ENCODE data around the gene KLHDC7A. TPM values are rescaled to one million over a fixed set of nuclear protein-coding genes. Genes with fewer than 3 reads are reported as not detected.

The KLHDC7A gene
- polyA plus RNA-seq, 2 of the 4 experiments (the other 2 are of a cell fraction), result 0.74 to 2.3 TPM

GRCh38 chr1:18469514-18469913 lies 11.2 kb upstream of the KLHDC7A start:
- CTCF ChIA-PET, result no interaction called here
- no peak overlapping the region for H3K4me3 ChIP-seq
- DNase-seq (ENCODE audit: low read depth in 1 of 2, low spot score in 1 of 2) (no peak), ATAC-seq (no peak), FAIRE-seq (no peak)
- POLR2A ChIA-PET, result no interaction called here
- H3K9me3 ChIP-seq, result no peaks in the 10 kb centered on the region
- H3K27ac ChIP-seq, result no peak overlapping the region
- no peak overlapping the region for H3K4me2 ChIP-seq
- 61% methylated on average over 5 of the region's 8 CpGs for WGBS (ENCODE audit: missing lambda C conversion rate)
- no peaks in the 10 kb centered on the region for H3K4me1 ChIP-seq
- TF ChIP-seq KDM5A (IDR thresholded peaks at IDR 0.05) (no peak), JUN (IDR thresholded peaks at IDR 0.05) (no peak), SREBF2 (IDR thresholded peaks at IDR 0.05) (no peak), KDM1A (IDR thresholded peaks at IDR 0.05; ENCODE audit: low read depth) (no peak)

GRCh38 chr1:18470671-18471355 lies 9.9 kb upstream of the KLHDC7A start:
- no peak overlapping the region for H3K27ac ChIP-seq
- H3K9me3 ChIP-seq, result no peaks in the 10 kb centered on the region
- no peaks in the 10 kb centered on the region for H3K4me1 ChIP-seq
- ATAC-seq, result no peak
- 61% methylated on average over 10 of the region's 12 CpGs for WGBS (ENCODE audit: missing lambda C conversion rate)
- ChIA-PET POLR2A (no interaction called here), CTCF (no interaction called here)
- no peak for DNase-seq (ENCODE audit: low read depth in 1 of 2, low spot score in 1 of 2)
- FAIRE-seq, result no peak
- TF ChIP-seq CBX2 (IDR thresholded peaks at IDR 0.05; ENCODE audit: borderline replicate concordance, low read depth) (no peak), NR3C1 (IDR thresholded peaks at IDR 0.05) (no peak), JUNB (IDR thresholded peaks at IDR 0.05) (no peak), ATOH8 (CRISPR knock-in tag; IDR thresholded peaks at IDR 0.05; ENCODE audit: low read depth) (no peak)
- H3K4me2 ChIP-seq, result no peak overlapping the region
- H3K4me3 ChIP-seq, result no peak overlapping the region

GRCh38 chr1:18473195-18473815 lies 7.4 kb upstream of the KLHDC7A start:
- TF ChIP-seq RCOR1 (IDR thresholded peaks at IDR 0.05; ENCODE audit: low read depth, low read length) (no peak), NR3C1 (IDR thresholded peaks at IDR 0.05) (no peak), CBX2 (IDR thresholded peaks at IDR 0.05; ENCODE audit: borderline replicate concordance, low read depth) (no peak), JUN (IDR thresholded peaks at IDR 0.05) (no peak), FOSL2 (IDR thresholded peaks at IDR 0.05) (no peak), FOSL2 (CRISPR knock-in tag; IDR thresholded peaks at IDR 0.05) (no peak), GATA3 (IDR thresholded peaks at IDR 0.05; ENCODE audit: borderline replicate concordance) (no peak), RAD21 (conservative IDR thresholded peaks at IDR 0.05 in 1 of 2, IDR thresholded peaks at IDR 0.05 in 1 of 2) (no peak), EP300 (IDR thresholded peaks at IDR 0.05) (no peak), ZSCAN20 (CRISPR knock-in tag; IDR thresholded peaks at IDR 0.05) (no peak)
- Histone ChIP-seq H3K4me2 (no peak overlapping the region), H3K27ac (no peak overlapping the region), H3K4me3 (no peak overlapping the region), H3K4me1 (no peaks in the 10 kb centered on the region), H3K9me3 (no peaks in the 10 kb centered on the region)
- POLR2A ChIA-PET, result no interaction called here
- no peak for ATAC-seq
- WGBS (ENCODE audit: missing lambda C conversion rate), result 70% methylated on average over 10 of the region's 11 CpGs
- FAIRE-seq, result no peak
- CTCF ChIA-PET, result interaction anchor here (1.0 kb wide), 1 partner anchor 8 kb away, joined by 3 read pairs; no protein-coding TSS in a partner anchor
- DNase-seq (ENCODE audit: low read depth in 1 of 2, low spot score in 1 of 2), result no peak

GRCh38 chr1:18474559-18475175 lies 6.1 kb upstream of the KLHDC7A start:
- POLR2A ChIA-PET, result no interaction called here
- TF ChIP-seq SMC3 (IDR thresholded peaks at IDR 0.05) (no peak), HOXB5 (CRISPR knock-in tag; IDR thresholded peaks at IDR 0.05) (no peak)
- no peak overlapping the region for H3K4me3 ChIP-seq
- DNase-seq (ENCODE audit: low read depth in 1 of 2, low spot score in 1 of 2) (no peak), FAIRE-seq (no peak), ATAC-seq (no peak)
- H3K27ac ChIP-seq, result no peak overlapping the region
- peaks cover 3% of the 10 kb centered on the region; the same call in 2 of the 3 replicates for H3K4me1 ChIP-seq
- CTCF ChIA-PET, result interaction anchor here (1.0 kb wide), 1 partner anchor 163 kb away, joined by 3 read pairs; no protein-coding TSS in a partner anchor
- no peak overlapping the region for H3K4me2 ChIP-seq
- WGBS (ENCODE audit: missing lambda C conversion rate), result 79% methylated on average over 10 of the region's 10 CpGs
- no peaks in the 10 kb centered on the region for H3K9me3 ChIP-seq
